HG02884 (cell line): ENCODE results near the gene C17orf100.
"Not testable (repeated sequence)": the region's sequence is repeated elsewhere in the genome, so short reads cannot be mapped to it uniquely, and the experiment has no call there.

ENCODE experiments used
- ATAC-seq: cut with Tn5 transposase; IDR thresholded peaks from one replicate; pipeline ENCODE4 v1.9.1; 2021; ENCODE audit warnings: mild to moderate bottlenecking, moderate library complexity; ENCODE audit not compliant: unreplicated experiment

C17orf100 gene

GRCh38 chr17:6640536-6641246 lies 10.9 kb upstream of the C17orf100 start, which contains the start of the genes KIAA0753 and TXNDC17:
Gene KIAA0753, minus strand, starts transcription at chr17:6640711. Its CDS starts 5,608 bp downstream, at chr17:6635103.
Gene TXNDC17, plus strand, starts transcription at chr17:6641060. Its CDS starts 23 bp downstream, at chr17:6641083.
- ATAC-seq = peak; percentile 90

- ATAC-seq = peak; percentile 12
These were observed 10.2 kb upstream of the C17orf100 start for GRCh38 chr17:6641247-6641863.

GRCh38 chr17:6642592-6642991 lies 9.0 kb upstream of the C17orf100 start:
- no peak for ATAC-seq

GRCh38 chr17:6643451-6644125 lies 8.0 kb upstream of the C17orf100 start:
- no peak for ATAC-seq

- ATAC-seq = no peak
These were observed 3.4 kb upstream of the C17orf100 start for GRCh38 chr17:6648181-6648580.

- peak; percentile 25 for ATAC-seq
These were observed 424 bp downstream of the C17orf100 start for GRCh38 chr17:6651919-6652452.

- no peak for ATAC-seq
These were observed 3.5 kb downstream of the C17orf100 start for GRCh38 chr17:6654841-6655731.

GRCh38 chr17:6655732-6656361 lies 4.3 kb downstream of the C17orf100 start:
- ATAC-seq = not testable (repeated sequence)

GRCh38 chr17:6656797-6657632 lies 5.5 kb downstream of the C17orf100 start:
- ATAC-seq = not testable (repeated sequence)

- ATAC-seq = no peak
These were observed 6.2 kb downstream of the C17orf100 start for GRCh38 chr17:6657633-6658287.

GRCh38 chr17:6658411-6658810 lies 6.8 kb downstream of the C17orf100 start:
- not testable (repeated sequence) for ATAC-seq

- ATAC-seq = no peak
These were observed 8.5 kb downstream of the C17orf100 start for GRCh38 chr17:6660101-6660500.

- no peak for ATAC-seq
These were observed 9.4 kb downstream of the C17orf100 start for GRCh38 chr17:6660805-6661463.

GRCh38 chr17:6661464-6661848 lies 9.9 kb downstream of the C17orf100 start:
- ATAC-seq = no peak

- not testable (repeated sequence) for ATAC-seq
These were observed 11.6 kb downstream of the C17orf100 start for GRCh38 chr17:6663200-6663599.

GRCh38 chr17:6666077-6666521 lies 14.5 kb downstream of the C17orf100 start:
- ATAC-seq = no peak

- no peak for ATAC-seq
These were observed 15.0 kb downstream of the C17orf100 start for GRCh38 chr17:6666557-6666956.

- ATAC-seq = no peak
These were observed 16.0 kb downstream of the C17orf100 start for GRCh38 chr17:6667516-6667915.
